HG02610 (cell line): Measurements from ENCODE around the gene DNAJB1.
"Not testable (repeated sequence)": the region's sequence is repeated elsewhere in the genome, so short reads cannot be mapped to it uniquely, and the experiment has no call there.

Experiments used
- ATAC-seq: cut with Tn5 transposase; IDR thresholded peaks from one replicate; pipeline ENCODE4 v1.9.1; 2021; ENCODE audit warnings: mild to moderate bottlenecking, moderate library complexity; ENCODE audit not compliant: unreplicated experiment

The DNAJB1 gene

DNA sequence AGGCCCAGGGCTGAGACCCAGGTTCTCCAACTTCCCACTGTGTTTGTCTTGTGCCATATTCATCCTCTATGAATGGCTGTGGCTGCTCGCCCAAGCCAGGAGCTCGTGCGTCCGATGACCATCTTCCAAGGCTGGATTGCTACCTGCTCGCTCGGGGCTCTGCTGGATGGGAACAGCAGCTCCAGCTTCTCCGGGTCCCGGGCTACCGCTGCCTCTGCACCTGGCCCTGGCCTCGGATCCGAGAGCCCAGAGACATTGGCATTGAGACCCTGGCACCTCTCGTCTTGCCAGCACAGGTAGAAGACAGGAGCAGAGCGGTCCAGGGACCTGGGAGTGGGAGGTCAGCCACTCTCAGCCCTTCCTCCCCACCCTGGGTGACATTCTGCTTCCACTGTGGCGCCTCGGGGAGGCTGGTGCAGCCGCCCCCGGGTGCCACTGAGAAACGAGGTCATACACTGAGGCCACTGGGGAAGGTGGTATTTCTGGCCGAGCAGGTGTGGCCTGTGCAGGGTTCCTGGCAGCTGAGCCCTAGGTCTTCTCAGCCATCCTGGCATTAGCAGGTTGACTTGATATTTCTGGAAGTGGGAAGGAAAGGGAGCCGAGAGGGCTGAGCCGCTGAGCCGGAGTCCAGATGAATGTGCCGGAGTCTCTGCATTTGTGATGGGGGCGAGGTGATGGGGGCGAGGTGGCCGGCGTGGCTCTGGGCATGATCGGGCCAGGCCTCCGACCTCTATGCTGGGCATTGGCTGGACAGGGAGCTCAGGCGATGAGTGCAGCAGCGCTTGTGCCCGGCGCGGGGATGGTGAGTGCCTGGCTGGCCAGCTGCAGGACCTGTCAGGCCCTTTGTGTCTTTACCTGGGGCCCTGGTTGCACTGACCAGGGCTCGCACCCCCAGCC lies 35.1 kb upstream of the DNAJB1 start:
- no peak for ATAC-seq

DNA sequence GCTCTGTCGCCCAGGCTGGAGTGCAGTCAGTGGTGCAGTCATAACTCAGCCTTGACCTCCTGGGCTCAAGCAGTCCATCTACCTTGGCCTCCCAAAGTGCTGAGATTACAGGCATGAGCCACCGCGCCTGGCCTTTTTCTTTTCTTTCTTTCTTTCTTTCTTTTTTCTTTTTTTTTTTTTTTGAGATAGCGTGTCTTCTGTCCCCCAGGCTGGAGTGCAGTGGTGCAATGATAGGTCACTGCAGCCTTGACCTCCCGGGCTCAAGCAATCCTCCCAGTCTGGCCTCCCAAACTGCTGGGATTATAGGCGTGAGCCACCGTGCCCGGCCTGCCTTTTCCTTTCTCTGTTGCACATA lies 33.8 kb upstream of the DNAJB1 start:
- ATAC-seq = not testable (repeated sequence)

DNA sequence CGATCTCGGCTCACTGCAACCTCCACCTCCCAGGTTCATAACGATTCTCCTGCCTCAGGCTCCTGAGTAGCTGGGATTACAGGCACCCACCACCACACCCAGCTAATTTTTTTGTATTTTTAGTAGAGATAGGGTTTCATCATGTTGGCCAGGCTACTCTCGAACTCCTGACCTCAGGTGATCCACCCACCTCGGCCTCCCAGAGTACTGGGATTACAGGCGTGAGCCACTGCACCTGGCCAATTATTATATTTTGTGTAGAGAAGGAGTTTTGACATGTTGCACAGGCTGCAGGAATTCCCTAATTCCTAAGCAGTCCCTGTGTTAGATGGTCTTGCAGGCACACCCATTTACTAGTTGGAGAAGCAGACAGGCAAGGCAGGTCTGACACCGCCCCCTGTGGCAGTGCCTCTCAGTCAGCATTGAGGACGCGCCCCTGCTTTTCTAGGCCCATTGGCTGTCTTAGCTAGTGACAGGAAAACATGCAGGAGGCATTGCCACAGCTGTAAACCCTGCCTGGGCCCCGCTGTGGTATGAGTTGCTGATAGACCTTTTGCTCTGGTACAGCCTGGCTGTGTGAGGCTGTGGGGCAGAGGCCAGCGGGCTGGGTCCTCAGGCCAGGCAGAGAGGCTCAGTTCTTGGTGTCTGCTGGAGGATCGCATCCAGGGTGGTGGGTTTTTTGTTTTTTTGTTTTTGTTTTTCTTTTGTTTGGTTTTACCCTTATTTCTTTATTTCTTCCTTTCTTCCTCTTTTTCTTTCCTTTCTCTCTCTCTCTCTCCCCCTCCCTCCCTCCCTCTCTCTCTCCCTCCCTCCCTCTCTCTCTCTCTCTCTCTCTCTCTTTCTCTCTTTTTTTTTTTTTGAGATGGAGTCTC lies 33.2 kb upstream of the DNAJB1 start:
- ATAC-seq = not testable (repeated sequence)

DNA sequence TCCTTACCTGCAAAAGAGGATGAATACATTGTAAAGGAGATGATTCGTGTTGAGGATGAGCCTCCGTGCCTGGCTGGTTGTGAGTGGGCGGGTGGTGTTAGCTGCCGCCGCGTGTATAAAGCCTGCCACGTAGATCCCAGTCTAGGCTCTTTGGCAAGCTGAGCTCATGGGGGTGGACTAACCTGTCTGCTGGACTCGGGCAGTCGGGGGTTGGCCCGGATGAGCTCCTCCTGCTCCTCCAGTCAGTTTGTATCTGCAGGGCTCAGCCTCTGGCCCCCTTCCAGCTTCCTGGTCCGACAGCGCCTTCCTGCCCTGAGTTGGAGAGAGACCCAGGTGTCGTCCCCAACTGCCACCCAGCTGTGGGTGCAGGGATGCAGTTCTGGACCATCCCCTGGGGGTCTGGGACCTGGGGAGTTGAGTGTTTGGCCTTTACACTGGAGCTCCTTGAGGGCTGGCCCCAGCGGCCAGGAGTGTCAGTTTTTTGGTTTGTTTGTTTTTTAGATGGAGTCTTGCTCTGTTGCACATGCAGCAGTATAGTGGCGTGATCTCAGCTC lies 32.1 kb upstream of the DNAJB1 start:
- ATAC-seq = no peak

DNA sequence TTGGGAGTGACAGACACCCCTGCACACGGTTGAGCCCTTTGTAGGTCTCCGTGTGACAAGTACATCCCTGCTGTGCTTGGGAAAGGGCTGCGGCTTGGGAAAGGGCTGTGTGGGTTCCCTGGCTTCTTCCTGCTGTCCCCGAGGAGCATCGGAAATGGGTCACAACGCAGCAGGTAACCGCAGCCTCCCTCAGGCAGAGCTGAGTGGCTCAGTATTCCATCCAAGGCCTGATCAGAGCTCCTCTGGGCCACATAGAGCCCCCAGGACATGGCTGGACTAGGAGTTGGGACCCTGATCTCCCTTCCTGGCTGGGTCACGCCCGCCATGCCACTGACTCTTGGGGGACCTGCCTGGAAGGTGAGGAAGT lies 27.5 kb upstream of the DNAJB1 start:
- no peak for ATAC-seq

DNA sequence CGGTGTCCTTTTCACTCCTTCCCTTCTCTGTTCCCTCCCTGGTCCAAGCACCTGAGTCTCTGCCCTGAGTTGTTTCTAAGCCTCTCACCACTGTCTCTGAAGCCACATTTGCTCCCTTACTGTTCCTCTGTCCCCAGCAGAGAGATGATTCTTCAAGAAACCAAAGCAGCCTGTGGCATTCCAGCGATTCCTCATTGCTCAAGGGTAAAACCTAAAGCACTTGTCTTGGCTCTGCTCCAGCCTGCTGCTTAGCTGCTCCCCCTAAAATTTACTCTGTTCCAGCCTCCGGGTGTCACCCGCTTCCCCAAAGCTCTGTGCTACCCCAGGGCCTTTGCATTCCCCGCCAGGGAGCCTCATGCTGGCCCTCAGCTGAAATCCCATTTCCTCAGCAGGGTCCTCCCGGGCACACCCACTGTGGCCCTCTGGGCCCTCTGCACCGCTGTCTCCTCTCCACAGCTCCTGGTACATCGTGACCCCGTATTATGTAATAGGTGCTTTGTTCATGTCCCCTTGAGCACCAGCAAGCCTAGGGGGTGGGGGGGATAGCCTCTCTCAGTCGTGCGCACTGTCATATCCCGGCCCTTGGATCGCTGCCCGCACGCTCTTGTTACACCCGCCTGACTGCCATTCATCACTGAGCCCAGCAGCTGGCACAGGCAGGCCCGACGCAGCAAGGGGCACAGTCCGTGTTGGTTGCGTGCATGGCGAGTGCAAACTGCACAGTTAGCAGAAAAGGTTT lies 26.9 kb upstream of the DNAJB1 start:
- no peak for ATAC-seq

DNA sequence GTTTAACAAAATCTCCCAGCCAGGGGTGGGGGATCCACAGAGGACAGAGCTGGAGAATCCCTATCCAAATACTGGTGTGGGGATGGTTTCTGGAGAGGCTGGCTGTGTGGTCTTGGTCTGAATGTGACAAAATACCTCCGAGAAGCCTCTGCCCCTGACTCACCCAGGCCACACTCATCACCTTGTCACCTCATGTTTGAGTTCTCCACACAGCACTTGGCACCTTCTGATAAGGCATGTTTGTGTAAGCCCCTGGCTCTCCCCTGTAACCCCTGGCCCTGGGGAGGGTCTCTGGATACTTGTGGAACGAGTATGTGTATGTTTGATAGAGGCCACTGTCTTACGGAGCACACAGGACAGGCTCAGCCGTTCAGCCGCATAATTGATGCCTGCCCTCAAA lies 25.9 kb upstream of the DNAJB1 start:
- no peak for ATAC-seq

DNA sequence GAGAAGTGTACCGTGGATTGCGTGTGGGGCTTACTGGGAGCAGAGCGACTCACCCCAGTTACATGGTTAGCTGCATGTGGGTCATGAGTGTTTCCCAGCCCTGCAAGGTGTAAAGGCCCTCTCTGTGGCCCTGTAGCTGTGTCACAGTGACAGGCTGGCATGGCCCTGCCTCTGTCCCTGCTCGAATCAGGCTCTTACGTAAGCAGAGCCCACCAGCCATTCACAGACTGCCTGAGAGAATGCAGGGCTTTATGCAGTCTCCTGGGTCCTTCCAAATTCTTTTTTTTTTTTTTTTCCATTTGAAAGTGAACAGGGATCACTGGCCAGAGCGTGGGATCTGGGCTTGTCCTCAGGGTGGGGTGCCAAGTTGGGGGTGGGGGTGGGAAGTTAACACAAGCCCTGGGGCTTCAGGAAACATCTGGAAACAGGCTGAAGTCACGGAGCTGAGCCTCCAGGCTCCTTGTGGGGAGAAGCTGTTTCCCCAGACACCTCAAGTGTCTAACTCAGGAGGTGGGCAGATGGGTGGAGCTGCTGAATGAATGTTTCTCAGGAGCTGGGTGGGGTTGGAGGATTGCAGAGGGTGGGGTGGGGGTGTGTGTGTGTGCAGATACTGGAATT lies 24.6 kb upstream of the DNAJB1 start:
- ATAC-seq = no peak

DNA sequence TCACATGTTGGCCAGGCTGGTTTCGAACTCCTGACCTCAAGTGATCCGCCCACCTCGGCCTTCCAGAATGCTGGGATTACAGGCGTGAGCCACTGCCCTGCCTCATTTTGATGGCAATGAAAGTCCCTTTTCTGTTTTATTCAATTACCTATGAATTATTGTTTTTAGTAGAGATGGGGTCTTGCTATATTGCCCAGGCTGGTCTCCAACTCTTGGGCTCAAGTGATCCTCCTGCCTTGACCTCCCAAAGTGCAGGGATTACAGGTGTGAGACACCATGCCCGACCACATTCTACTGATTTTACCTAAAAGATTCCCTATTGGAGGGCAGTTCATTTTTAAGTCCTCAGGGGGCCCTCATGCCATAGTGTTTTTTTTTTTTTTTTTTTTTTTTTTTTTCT lies 23.8 kb upstream of the DNAJB1 start:
- ATAC-seq = not testable (repeated sequence)

DNA sequence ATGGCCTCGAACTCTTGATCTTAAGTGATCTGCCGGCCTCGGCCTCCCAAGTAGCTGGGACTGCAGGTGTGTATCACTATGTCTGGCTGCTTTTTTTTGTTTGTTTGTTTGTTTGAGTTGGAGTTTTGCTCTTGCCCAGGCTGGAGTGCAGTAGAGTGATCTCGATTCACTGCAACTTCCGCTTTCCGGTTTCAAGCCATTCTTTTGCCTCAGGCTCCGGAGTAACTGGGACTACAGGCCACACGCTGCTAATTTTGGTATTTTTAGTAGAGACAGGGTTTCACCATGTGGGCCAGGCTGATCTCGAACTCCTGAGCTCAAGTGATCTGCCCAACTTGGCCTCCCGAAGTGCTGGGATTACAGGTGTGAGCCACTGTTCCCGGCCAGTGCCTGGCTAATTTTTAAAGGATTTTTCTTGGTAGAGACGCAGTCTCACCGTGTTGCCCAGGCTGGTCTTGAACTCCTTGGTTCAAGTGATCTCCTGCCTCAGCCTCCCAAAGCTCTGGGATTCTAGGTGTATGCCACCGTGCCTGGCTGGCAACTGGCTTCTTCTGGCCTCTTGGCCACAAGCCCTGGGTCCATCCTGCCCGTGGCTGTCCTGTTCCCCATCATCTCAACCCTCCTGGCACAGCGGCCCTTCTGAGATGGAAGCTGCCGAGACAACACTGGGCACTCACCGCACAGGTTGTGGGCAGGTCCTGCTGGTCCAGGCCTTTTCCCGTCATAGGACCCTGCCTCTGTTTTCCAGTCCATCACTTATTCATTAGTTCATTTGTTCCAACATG lies 22.7 kb upstream of the DNAJB1 start:
- ATAC-seq = no peak

DNA sequence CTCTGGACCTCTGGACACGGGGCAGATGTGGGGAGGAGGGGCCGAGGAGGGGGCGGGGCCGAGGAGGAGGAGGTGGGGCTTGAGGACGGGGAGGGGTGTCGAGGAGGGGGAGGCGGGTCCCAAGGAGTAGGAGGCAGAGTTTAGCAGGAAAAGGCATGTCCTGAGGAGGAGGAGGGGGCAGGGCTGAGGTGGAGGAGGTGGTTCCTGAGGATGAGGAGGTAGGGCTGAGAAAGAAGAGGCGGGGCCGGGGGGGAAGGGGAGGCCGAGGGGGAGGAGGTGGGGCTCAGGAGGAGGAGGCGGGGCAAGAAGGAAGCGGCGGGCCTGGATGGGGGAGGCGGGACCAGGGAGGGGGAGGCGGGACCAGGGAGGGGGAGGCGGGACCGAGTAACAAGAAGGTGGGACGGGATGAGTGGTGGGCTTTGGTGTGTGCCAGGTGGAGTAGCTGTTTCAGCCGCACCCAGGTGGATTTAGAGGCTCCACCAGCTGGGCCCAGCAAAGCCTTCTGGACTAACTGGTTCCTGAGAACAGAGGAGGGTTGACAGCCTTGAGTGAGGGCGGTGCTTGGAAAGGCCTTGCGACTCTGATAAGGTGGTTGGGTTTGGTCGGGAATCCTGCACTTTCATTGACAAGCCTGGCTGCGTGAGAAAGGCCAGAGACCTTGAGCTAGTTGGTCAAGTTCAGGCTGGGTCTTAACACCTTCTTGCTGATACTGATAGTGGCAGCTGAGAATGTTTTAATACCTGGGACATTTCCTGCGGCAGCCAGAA lies 18.9 kb upstream of the DNAJB1 start:
- ATAC-seq = no peak

DNA sequence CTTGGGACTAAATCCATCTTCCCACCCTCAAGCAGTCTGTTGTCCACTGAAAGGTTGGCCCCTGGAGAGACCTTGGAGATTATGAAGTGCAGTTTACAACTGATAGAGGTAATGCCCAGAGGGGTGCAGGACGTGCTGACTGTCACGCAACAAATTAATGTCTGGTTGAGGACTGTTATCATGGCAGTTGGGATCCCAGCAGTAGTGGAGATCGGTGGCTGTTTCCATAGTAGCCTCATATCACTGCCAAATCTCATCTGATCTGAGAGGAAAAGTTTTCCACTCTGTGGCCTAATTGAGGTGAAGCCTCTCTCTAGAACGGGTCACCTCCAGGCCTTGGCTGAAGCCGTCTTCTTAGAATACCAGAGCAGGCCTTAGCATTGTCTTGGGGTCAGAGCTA lies 15.3 kb upstream of the DNAJB1 start:
- ATAC-seq = no peak

DNA sequence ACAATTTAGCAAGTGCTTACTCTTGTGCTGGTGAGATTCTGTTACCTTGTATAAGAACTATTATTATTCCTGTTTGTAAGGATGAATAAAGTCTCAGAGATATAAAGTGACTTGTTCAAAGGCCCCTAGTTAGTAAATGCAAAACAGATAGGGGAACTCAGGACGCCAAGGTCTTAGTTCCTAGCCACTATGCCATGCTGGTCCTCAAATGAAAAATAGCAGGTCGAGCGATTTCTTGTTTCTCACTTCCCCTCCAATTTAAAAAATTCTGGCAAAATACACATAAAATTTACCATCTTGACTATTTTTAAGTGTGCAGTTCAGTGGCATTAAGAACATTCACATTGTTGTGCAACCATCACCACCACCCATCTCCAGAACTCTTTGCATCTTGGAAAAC lies 12.3 kb upstream of the DNAJB1 start:
- no peak for ATAC-seq

DNA sequence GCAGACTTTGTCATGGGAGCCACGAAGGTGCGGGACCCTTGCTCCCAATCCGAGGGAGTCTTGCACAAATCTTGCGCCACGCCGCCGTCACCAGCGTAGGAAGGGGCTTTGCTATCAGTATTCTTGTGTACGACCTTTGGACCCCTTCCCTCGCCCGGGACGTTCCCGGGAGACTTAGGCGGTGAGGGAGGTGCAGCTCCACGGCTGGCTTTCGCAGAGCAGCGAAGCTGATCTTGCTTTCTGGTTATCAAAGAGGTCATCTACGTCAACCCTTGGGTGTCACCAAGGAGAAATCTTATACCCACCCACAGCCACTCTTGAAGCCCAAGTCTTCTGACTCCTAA lies 11.8 kb upstream of the DNAJB1 start:
- ATAC-seq = no peak

DNA sequence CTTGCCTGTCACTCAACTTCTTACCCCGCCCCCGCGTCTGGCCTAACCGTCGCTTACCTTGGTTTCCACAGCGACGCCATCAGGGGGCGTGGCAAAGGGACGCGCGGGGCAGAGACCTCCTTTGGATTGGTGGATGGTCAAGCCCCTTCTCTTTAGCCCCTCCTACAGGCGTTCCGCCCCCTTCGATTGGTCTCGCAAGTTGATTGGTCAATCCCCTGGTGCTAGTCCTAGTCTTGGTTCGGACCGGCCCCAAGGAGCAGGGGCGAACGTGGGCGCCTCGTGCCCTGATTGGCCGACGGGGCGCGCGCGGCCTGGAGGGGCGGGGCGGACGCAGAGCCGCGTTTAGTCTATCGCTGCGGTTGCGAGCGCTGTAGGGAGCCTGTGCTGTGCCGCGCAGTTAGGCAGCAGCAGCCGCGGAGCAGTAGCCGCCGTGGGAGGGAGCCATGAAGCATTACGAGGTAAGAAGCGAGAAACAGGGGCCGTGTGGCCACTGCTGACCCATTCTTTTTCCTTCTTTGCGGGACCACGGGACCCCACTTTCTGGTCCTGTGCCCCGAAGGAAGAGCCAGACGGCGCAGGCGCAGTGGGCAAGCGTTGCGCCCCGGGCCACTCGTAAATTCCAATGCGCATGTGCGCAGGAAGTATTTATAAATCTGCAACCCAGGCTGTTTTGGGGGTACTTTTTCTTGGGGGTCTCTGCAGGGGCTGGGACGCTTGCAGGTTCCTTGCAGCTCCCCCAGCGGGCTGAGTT lies 11.2 kb upstream of the DNAJB1 start, which contains the start of gene TECR:
TECR (plus strand) TSS at position 341 of the 751 bp plus-strand sequence; CDS start at position 444, 103 bp downstream.
- peak; percentile 97 for ATAC-seq

DNA sequence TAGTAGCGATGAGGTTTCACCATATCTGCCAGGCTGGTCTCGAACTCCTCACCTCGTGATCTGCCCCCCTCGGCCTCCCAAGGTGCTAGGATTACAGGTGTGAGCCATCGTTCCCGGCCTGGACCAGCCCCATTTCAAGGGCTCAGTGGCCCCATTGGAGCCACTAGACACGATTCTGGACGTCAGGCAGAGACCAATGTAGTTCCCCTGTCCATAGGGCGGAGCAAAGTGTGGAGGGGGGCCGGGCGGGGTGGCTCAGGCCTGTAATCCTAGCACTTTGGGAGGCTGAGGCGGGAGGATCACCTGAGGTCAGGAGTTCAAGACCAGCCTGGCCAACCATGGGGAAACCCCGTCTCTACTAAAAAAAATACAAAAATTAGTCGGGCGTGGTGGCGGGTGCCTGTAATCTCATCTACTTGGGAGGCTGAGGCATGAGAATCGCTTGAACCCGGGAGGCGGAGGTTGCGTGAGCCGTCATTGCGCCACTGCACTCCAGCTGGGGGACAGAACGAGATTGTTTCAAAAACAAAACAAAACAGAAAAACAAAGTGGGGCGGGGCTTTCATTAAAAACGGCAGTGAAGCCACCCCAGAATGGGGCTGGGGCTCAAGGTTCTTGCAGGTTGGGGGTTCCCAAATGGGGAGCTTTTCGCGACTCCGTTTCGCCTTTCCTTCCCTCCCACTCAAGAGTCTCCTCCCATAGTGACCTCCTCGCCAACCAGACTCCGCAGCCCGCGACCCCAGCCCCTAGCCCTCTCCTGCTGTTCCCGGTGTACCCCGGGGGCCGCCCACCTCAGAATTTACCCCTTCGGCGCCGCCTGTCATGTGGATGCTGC lies 10.4 kb upstream of the DNAJB1 start:
- no peak for ATAC-seq

DNA sequence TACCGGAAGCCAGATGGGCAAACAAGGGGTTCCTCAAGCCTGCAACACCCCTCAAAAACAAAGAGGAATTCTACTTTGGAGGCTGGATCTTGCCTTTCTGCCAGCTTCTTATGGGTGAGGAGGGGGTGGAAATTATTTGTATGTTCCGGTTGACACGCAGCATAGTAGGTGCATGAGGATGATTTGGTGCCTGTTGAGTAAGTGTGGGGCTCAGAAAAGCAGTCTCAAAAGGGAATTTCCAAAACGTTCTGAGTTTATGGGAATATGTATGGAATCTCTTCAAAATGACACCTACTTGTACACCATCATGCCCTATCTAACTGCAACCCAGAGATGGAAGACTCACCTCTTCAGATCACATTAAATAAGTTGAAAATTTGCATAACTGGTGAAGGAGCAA lies 8.2 kb upstream of the DNAJB1 start:
- ATAC-seq = no peak

DNA sequence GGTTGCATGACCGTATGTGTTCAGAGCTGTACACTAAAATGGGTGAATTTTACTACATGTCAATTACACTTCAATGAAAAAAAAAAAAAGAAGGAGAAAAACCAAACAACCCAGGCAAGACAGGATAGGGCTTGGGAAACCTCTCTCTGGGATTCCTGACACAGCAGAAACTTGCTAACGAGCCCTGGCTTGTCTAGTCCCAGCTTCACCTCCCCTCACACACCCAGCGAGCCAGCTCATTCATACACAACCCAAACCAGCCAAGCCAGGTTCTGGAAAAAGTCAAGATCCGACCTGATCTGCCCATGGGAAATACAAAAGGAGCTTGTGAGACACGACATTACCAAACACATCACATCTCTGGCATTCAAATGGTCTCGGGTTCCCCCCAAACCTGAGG lies 7.5 kb upstream of the DNAJB1 start:
- no peak for ATAC-seq
